Erythroblast (primary cell): ENCODE measurements around the gene TTC8.

Source experiments
- DNase-seq, 2 experiments: peaks; one replicate each; lab custom pipeline; 2025; lab: John Stamatoyannopoulos, UW
- GATA1 ChIP-seq: IDR thresholded peaks from 2 replicates; pipeline ENCODE4 v1.6.1; 2011; ENCODE audit warnings: low read depth, mild to moderate bottlenecking, control low read depth, low read length, moderate library complexity
- POLR2A ChIP-seq: IDR thresholded peaks from 2 replicates; pipeline ENCODE4 v1.6.1; 2011; ENCODE audit warnings: mild to moderate bottlenecking, low read length

Gene TTC8

GRCh38 chr14:88804035-88804434, 20.4 kb upstream of the TTC8 start:
- TF ChIP-seq GATA1 (no peak), POLR2A (no peak)
- DNase-seq = no peak

- TF ChIP-seq GATA1 (no peak), POLR2A (no peak)
- no peak for DNase-seq
Measured at GRCh38 chr14:88804477-88804876, 20.0 kb upstream of the TTC8 start.

GRCh38 chr14:88808359-88808758, 16.1 kb upstream of the TTC8 start:
- TF ChIP-seq POLR2A = no peak
- TF ChIP-seq GATA1 = no peak
- no peak for DNase-seq

DNA sequence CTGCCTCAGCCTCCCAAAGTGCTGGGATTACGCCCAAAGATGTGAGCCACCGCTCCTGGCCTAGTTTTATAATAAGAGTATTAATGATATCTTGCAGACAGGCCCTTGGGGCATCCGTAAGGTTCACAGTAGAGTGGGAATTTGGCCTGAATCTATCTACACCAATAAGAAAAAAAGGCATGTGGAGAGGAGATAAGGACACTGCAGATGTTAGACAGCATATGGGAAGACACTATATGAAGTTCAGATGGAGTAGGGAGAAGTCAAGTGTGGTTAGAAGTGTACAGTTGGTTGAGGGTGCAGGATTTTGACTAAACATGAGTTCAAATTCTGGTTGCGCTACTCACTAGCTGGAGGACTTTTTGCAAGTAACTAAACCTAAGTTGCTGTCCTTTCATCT, 8.5 kb upstream of the TTC8 start:
- peak; percentile 50 to 87 for DNase-seq
- TF ChIP-seq GATA1 (no peak), POLR2A (no peak)

- DNase-seq = no peak
- TF ChIP-seq GATA1 (no peak), POLR2A (no peak)
Measured at GRCh38 chr14:88818018-88818417, 6.4 kb upstream of the TTC8 start.

DNA sequence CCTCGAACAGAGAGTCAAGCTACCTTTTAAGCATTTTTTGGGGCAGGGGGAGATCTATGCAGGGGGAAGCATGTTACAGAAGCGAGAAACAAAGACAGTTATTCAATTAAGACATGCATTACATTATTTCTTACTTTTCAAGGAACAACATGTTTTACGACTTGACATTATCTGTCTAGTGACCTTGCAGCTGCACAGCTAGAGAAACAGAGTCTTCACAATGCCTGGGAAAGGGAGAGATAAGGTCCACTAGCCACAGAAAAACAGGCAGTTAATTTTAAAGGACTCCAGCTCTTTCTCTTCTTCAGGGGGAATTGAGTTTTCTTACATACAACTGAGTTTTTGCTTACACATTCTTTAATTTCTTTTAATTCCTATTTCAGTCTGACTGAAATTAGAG, 4.8 kb upstream of the TTC8 start:
- peak in 1 of 2 experiments; percentile 52 for DNase-seq

- DNase-seq = no peak
- TF ChIP-seq GATA1 = no peak
- TF ChIP-seq POLR2A = no peak
Measured at GRCh38 chr14:88821378-88821777, 3.1 kb upstream of the TTC8 start.

- no peak for DNase-seq
Measured at GRCh38 chr14:88821888-88822287, 2.6 kb upstream of the TTC8 start.

DNA sequence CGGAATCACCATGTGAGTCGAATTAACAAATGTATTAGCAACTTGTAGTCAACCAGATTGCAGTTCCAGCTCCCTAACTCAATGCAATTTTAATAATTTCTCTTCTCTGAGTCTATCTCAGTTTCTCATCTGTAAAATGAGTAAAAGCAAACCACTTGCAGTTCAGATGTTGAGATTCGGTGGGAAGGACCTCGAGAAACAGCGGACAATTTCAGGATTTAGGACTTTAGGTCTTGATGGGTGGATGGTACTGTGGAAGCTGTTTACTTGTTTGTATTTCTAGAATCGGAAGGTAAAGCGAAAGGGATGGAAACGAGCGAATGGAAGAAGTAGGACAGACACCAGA, 510 bp upstream of the TTC8 start:
- no peak for DNase-seq
- TF ChIP-seq GATA1 (no peak), POLR2A (no peak)

More at GRCh38 chr14:88821888-88822287, 2.6 kb upstream of the TTC8 start:
- TF ChIP-seq POLR2A (no peak), GATA1 (no peak)

DNA sequence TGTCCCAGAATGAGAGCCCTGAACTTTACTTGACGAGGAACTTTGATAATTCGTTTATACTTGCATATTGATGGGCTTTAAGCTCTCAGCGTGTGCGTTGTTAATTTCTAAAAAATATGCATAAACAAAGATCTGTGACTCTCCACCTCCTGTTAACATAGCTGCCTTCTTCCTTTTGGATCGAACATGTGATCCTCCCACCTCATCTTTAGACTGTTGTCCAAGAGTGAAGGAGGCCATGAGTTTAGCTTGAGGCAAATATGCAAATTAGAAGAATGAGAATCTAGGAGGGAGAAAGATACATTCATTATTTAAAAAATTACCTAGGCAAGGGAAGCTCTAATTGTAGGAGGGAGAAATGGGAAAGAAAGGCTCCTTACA, 617 bp downstream of the TTC8 start:
- TF ChIP-seq POLR2A (no peak), GATA1 (no peak)
- peak; percentile 20 to 37 for DNase-seq

DNA sequence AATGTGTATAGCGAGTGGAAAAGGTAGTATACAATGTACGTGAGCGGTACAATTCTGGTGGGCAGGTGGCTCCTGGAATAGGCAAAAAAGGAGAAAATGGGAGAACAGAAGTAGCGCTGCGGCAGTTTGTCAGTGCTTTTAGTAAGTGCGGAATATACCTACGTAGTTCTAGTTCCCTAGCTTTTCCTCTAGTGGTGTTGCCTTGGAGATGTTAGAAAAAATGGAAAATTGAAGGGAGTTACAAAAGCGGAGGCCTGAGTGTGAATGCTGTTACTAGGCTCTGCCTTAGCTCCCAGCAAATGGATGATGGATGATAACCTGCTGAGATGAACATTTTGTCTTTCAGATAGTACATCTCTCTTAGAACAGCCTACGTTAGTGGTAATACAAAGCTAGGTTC, 1.1 kb downstream of the TTC8 start:
- TF ChIP-seq POLR2A = no peak
- no peak for TF ChIP-seq GATA1
- no peak for DNase-seq

- DNase-seq = no peak
- TF ChIP-seq GATA1 = no peak
- TF ChIP-seq POLR2A = no peak
Measured at GRCh38 chr14:88829188-88829587, 4.7 kb downstream of the TTC8 start.

GRCh38 chr14:88829685-88830302, 5.3 kb downstream of the TTC8 start:
- TF ChIP-seq GATA1 (no peak), POLR2A (no peak)
- DNase-seq = peak in 1 of 2 experiments; percentile 12

- no peak for TF ChIP-seq GATA1
- no peak for TF ChIP-seq POLR2A
- no peak for DNase-seq
Measured at GRCh38 chr14:88831284-88831683, 6.8 kb downstream of the TTC8 start.

GRCh38 chr14:88834883-88835431, 10.5 kb downstream of the TTC8 start:
- TF ChIP-seq POLR2A (no peak), GATA1 (no peak)
- DNase-seq = no peak
